ENCODE data around the gene MX1.

DNA sequence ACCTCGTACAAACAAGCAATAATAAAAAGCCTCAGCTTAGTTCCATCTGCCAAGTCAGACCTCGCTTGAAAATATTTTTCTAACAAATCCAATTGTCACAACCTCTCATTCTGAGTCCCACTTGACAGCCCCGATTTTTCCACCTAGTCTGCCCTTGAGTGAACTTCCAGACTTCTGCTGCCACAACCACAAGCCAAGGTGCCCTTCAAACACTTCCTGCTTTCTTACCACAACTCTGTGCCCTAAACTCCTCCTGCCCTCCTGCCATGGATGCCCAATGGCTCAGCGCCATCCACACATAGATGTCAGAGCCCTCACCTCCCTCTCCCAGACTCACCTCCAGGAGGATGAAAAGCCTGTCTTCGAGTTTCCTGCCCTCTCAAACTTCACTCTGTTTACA lies 78.0 kb downstream of the MX1 start:
- TF ChIP-seq, protein P1, sequence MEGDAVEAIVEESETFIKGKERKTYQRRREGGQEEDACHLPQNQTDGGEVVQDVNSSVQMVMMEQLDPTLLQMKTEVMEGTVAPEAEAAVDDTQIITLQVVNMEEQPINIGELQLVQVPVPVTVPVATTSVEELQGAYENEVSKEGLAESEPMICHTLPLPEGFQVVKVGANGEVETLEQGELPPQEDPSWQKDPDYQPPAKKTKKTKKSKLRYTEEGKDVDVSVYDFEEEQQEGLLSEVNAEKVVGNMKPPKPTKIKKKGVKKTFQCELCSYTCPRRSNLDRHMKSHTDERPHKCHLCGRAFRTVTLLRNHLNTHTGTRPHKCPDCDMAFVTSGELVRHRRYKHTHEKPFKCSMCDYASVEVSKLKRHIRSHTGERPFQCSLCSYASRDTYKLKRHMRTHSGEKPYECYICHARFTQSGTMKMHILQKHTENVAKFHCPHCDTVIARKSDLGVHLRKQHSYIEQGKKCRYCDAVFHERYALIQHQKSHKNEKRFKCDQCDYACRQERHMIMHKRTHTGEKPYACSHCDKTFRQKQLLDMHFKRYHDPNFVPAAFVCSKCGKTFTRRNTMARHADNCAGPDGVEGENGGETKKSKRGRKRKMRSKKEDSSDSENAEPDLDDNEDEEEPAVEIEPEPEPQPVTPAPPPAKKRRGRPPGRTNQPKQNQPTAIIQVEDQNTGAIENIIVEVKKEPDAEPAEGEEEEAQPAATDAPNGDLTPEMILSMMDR (conservative IDR thresholded peaks at IDR 0.05; ENCODE audit: low read depth in 2 of 2) = no peak
- TF ChIP-seq EZH2 (IDR thresholded peaks at IDR 0.05; ENCODE audit: low read depth, unreplicated experiment) (no peak), POLR2AphosphoS5 (IDR thresholded peaks at IDR 0.05; ENCODE audit: low read depth) (no peak), JUNB (IDR thresholded peaks at IDR 0.05; ENCODE audit: unreplicated experiment) (no peak), REST (IDR thresholded peaks at IDR 0.05; ENCODE audit: unreplicated experiment) (no peak), ZNF462 (CRISPR knock-in tag; IDR thresholded peaks at IDR 0.05) (no peak), EZH2phosphoT487 (IDR thresholded peaks at IDR 0.05; ENCODE audit: unreplicated experiment) (no peak), CREB1 (CRISPR knock-in tag; IDR thresholded peaks at IDR 0.05; ENCODE audit: low read depth) (no peak), ETS1 (IDR thresholded peaks at IDR 0.05) (no peak), ZNF114 (CRISPR knock-in tag; IDR thresholded peaks at IDR 0.05) (no peak), ZNF331 (CRISPR knock-in tag; IDR thresholded peaks at IDR 0.05; ENCODE audit: low read depth) (no peak), NANOG (IDR thresholded peaks at IDR 0.05; ENCODE audit: borderline replicate concordance) (no peak)
